Measurements from ENCODE around the gene CYP26B1.

Gene CYP26B1

GRCh38 chr2:72134997-72135800 is 12.5 kb downstream of the CYP26B1 start:
- H3K36me3 ChIP-seq (ENCODE audit: insufficient read depth, low read length), result no peaks in the 10 kb centered on the region
- peaks cover 15% of the 10 kb centered on the region for H3K4me1 ChIP-seq (ENCODE audit: insufficient read depth, low read length)
- H3K9me3 ChIP-seq (ENCODE audit: low read length), result no peaks in the 10 kb centered on the region
- peaks cover 14% of the 10 kb centered on the region for H3K27me3 ChIP-seq (ENCODE audit: insufficient read depth, low read length)
- no peak overlapping the region for H3K4me3 ChIP-seq (ENCODE audit: low read length)
- H2AFZ ChIP-seq (ENCODE audit: low read depth, low read length), result no peak overlapping the region

GRCh38 chr2:72134408-72134996 is 13.2 kb downstream of the CYP26B1 start:
- Histone ChIP-seq H3K4me3 (ENCODE audit: low read length) (no peak overlapping the region), H3K4me1 (ENCODE audit: insufficient read depth, low read length) (peaks cover 15% of the 10 kb centered on the region), H3K9me3 (ENCODE audit: low read length) (no peaks in the 10 kb centered on the region), H3K36me3 (ENCODE audit: insufficient read depth, low read length) (no peaks in the 10 kb centered on the region), H2AFZ (ENCODE audit: low read depth, low read length) (no peak overlapping the region), H3K27me3 (ENCODE audit: insufficient read depth, low read length) (peaks cover 13% of the 10 kb centered on the region)

GRCh38 chr2:72133721-72134407 is 13.8 kb downstream of the CYP26B1 start:
- Histone ChIP-seq H3K4me1 (ENCODE audit: insufficient read depth, low read length) (peaks cover 15% of the 10 kb centered on the region), H2AFZ (ENCODE audit: low read depth, low read length) (no peak overlapping the region), H3K4me3 (ENCODE audit: low read length) (no peak overlapping the region), H3K36me3 (ENCODE audit: insufficient read depth, low read length) (no peaks in the 10 kb centered on the region), H3K9me3 (ENCODE audit: low read length) (no peaks in the 10 kb centered on the region), H3K27me3 (ENCODE audit: insufficient read depth, low read length) (peaks cover 13% of the 10 kb centered on the region)

GRCh38 chr2:72132981-72133720 is 14.5 kb downstream of the CYP26B1 start:
- Histone ChIP-seq H3K4me3 (ENCODE audit: low read length) (no peak overlapping the region), H3K4me1 (ENCODE audit: insufficient read depth, low read length) (peaks cover 15% of the 10 kb centered on the region), H2AFZ (ENCODE audit: low read depth, low read length) (no peak overlapping the region), H3K27me3 (ENCODE audit: insufficient read depth, low read length) (peaks cover 13% of the 10 kb centered on the region), H3K9me3 (ENCODE audit: low read length) (no peaks in the 10 kb centered on the region), H3K36me3 (ENCODE audit: insufficient read depth, low read length) (no peaks in the 10 kb centered on the region)

- Histone ChIP-seq H3K4me3 (ENCODE audit: low read length) (no peak overlapping the region), H3K27me3 (ENCODE audit: insufficient read depth, low read length) (peaks cover 13% of the 10 kb centered on the region), H3K4me1 (ENCODE audit: insufficient read depth, low read length) (peaks cover 12% of the 10 kb centered on the region), H3K9me3 (ENCODE audit: low read length) (no peaks in the 10 kb centered on the region), H3K36me3 (ENCODE audit: insufficient read depth, low read length) (no peaks in the 10 kb centered on the region), H2AFZ (ENCODE audit: low read depth, low read length) (no peak overlapping the region)
Measured at GRCh38 chr2:72131916-72132841, 15.5 kb downstream of the CYP26B1 start.

GRCh38 chr2:72131371-72131891 is 16.2 kb downstream of the CYP26B1 start:
- no peak overlapping the region for H3K4me3 ChIP-seq (ENCODE audit: low read length)
- peaks cover 7% of the 10 kb centered on the region for H3K4me1 ChIP-seq (ENCODE audit: insufficient read depth, low read length)
- H3K27me3 ChIP-seq (ENCODE audit: insufficient read depth, low read length), result peaks cover 13% of the 10 kb centered on the region
- H2AFZ ChIP-seq (ENCODE audit: low read depth, low read length), result no peak overlapping the region
- H3K9me3 ChIP-seq (ENCODE audit: low read length), result no peaks in the 10 kb centered on the region
- H3K36me3 ChIP-seq (ENCODE audit: insufficient read depth, low read length), result no peaks in the 10 kb centered on the region

- Histone ChIP-seq H3K36me3 (ENCODE audit: insufficient read depth, low read length) (no peaks in the 10 kb centered on the region), H3K9me3 (ENCODE audit: low read length) (no peaks in the 10 kb centered on the region), H2AFZ (ENCODE audit: low read depth, low read length) (no peak overlapping the region), H3K4me3 (ENCODE audit: low read length) (no peak overlapping the region), H3K27me3 (ENCODE audit: insufficient read depth, low read length) (peaks cover 13% of the 10 kb centered on the region), H3K4me1 (ENCODE audit: insufficient read depth, low read length) (peaks cover 1% of the 10 kb centered on the region)
Measured at GRCh38 chr2:72130659-72131360, 16.9 kb downstream of the CYP26B1 start.

GRCh38 chr2:72129681-72130340 is 17.9 kb downstream of the CYP26B1 start:
- Histone ChIP-seq H3K4me3 (ENCODE audit: low read length) (no peak overlapping the region), H3K4me1 (ENCODE audit: insufficient read depth, low read length) (no peaks in the 10 kb centered on the region), H3K9me3 (ENCODE audit: low read length) (no peaks in the 10 kb centered on the region)

GRCh38 chr2:72128843-72129227 is 18.8 kb downstream of the CYP26B1 start:
- Histone ChIP-seq H3K4me1 (ENCODE audit: insufficient read depth, low read length) (no peaks in the 10 kb centered on the region), H3K9me3 (ENCODE audit: low read length) (no peaks in the 10 kb centered on the region), H2AFZ (ENCODE audit: low read depth, low read length) (no peak overlapping the region), H3K4me3 (ENCODE audit: low read length) (no peak overlapping the region), H3K27me3 (ENCODE audit: insufficient read depth, low read length) (peaks cover 13% of the 10 kb centered on the region), H3K36me3 (ENCODE audit: insufficient read depth, low read length) (no peaks in the 10 kb centered on the region)

More at GRCh38 chr2:72129681-72130340, 17.9 kb downstream of the CYP26B1 start:
- Histone ChIP-seq H2AFZ (ENCODE audit: low read depth, low read length) (no peak overlapping the region), H3K27me3 (ENCODE audit: insufficient read depth, low read length) (peaks cover 13% of the 10 kb centered on the region), H3K36me3 (ENCODE audit: insufficient read depth, low read length) (no peaks in the 10 kb centered on the region)

GRCh38 chr2:72128059-72128842 is 19.4 kb downstream of the CYP26B1 start:
- Histone ChIP-seq H3K4me3 (ENCODE audit: low read length) (no peak overlapping the region), H3K27me3 (ENCODE audit: insufficient read depth, low read length) (peaks cover 13% of the 10 kb centered on the region), H3K9me3 (ENCODE audit: low read length) (no peaks in the 10 kb centered on the region), H3K36me3 (ENCODE audit: insufficient read depth, low read length) (no peaks in the 10 kb centered on the region), H2AFZ (ENCODE audit: low read depth, low read length) (no peak overlapping the region), H3K4me1 (ENCODE audit: insufficient read depth, low read length) (no peaks in the 10 kb centered on the region)
